ENCODE results near the gene SLC25A4. TPM values are rescaled to one million over a fixed set of nuclear protein-coding genes. Genes with fewer than 3 reads are reported as not detected.

The SLC25A4 gene
- total and polyA plus RNA-seq, 10 of the 15 experiments (the other 5 are each of a cell fraction or from before 2014, with no cell fraction given) = 12.6 to 161 (median 38.2) TPM

- ChIA-PET POLR2A (no interaction called here), RAD21 (ENCODE audit: unreplicated experiment) (interaction anchor here (1.5 kb wide), 1 partner anchor 58 kb away, joined by 3 read pairs; no protein-coding TSS in a partner anchor)
These were observed 43.1 kb upstream of the SLC25A4 start for GRCh38 chr4:185099940-185100339.

GRCh38 chr4:185100423-185100822 is 42.6 kb upstream of the SLC25A4 start:
- Histone ChIP-seq H3K36me3 (ENCODE audit: control insufficient read depth in 2 of 2, insufficient read depth in 2 of 2, low read length in 1 of 2) (no peaks in the 10 kb centered on the region), H3K9me3 (replicated peaks; ENCODE audit: control insufficient read depth, insufficient read depth, low read length) (no peaks in the 10 kb centered on the region), H3K27ac (ENCODE audit: control insufficient read depth, insufficient read depth) (no peak overlapping the region), H3K4me3 (no peak overlapping the region), H2AFZ (ENCODE audit: control insufficient read depth, low read depth, low read length) (no peak overlapping the region), H3K4me1 (ENCODE audit: control insufficient read depth, insufficient read depth, low read length) (peaks cover 3% of the 10 kb centered on the region; the same call in 1 of the 2 replicates), H3K27me3 (replicated peaks in 1 of 2; ENCODE audit: control insufficient read depth in 2 of 2, insufficient read depth in 2 of 2, low read length in 1 of 2) (peaks cover 2 to 8% of the 10 kb centered on the region in 2 experiments), H3K4me2 (ENCODE audit: control insufficient read depth, insufficient read depth) (no peak overlapping the region), H4K20me1 (ENCODE audit: control insufficient read depth, insufficient read depth) (no peaks in the 10 kb centered on the region), H3K9ac (ENCODE audit: control insufficient read depth, insufficient read depth, low read length) (no peak overlapping the region), H3K79me2 (ENCODE audit: control insufficient read depth, insufficient read depth, low read length) (no peaks in the 10 kb centered on the region)
- ChIA-PET RAD21 (ENCODE audit: unreplicated experiment) (interaction anchor here (1.5 kb wide), 1 partner anchor 58 kb away, joined by 3 read pairs; no protein-coding TSS in a partner anchor), CTCF (interaction anchor here (6.6 kb wide), 1 partner anchor 59 kb away, joined by 87 read pairs; no protein-coding TSS in a partner anchor), SMC1A (ENCODE audit: uncharacterized antibody, unreplicated experiment) (interaction anchor here (1.1 to 1.3 kb wide), 2 partner anchors 61 to 355 kb away, joined by 3 to 4 read pairs; no protein-coding TSS in a partner anchor), POLR2A (no interaction called here)
- ATAC-seq = no peak
- DNase-seq (ENCODE audit: low read depth, low spot score) = no peak
- in situ Hi-C loops (cut with MboI) (no loop called here), intact Hi-C loops (cut with micrococcal nuclease; ENCODE audit: unreplicated experiment) (no loop called here)
- 32% methylated on average over 7 of the region's 7 CpGs for WGBS (ENCODE audit: insufficient coverage, insufficient replicate concordance, low lambda C conversion rate, missing lambda C conversion rate)
- BruUV-seq (replicated peaks) = no TSS peak
- FAIRE-seq = no peak
- TF ChIP-seq BACH1 (IDR thresholded peaks at IDR 0.05; ENCODE audit: borderline replicate concordance) (no peak), SKIL (IDR thresholded peaks at IDR 0.05; ENCODE audit: low read depth, poor library complexity, severe bottlenecking) (no peak), RUNX3 (IDR thresholded peaks at IDR 0.05; ENCODE audit: low read length) (no peak), EP300 (IDR thresholded peaks at IDR 0.05; ENCODE audit: borderline replicate concordance in 1 of 2, control insufficient read depth in 1 of 2, low read depth in 2 of 2, low read length in 2 of 2) (no peak), ATF3 (IDR thresholded peaks at IDR 0.05; ENCODE audit: borderline replicate concordance, extremely low read depth, low read depth, low read length) (no peak), BRCA1 (IDR thresholded peaks at IDR 0.05; ENCODE audit: low read depth, low read length) (no peak), ETV6 (conservative IDR thresholded peaks at IDR 0.05 in 1 of 2, IDR thresholded peaks at IDR 0.05 in 1 of 2; ENCODE audit: borderline replicate concordance in 1 of 2, low read depth in 1 of 2) (no peak), MXI1 (IDR thresholded peaks at IDR 0.05; ENCODE audit: low read depth, low read length) (no peak), RBBP5 (conservative IDR thresholded peaks at IDR 0.05) (no peak)

More at GRCh38 chr4:185099940-185100339, 43.1 kb upstream of the SLC25A4 start:
- peaks cover 2 to 5% of the 10 kb centered on the region in 2 experiments for H3K27me3 ChIP-seq (replicated peaks in 1 of 2; ENCODE audit: control insufficient read depth in 2 of 2, insufficient read depth in 2 of 2, low read length in 1 of 2)
- intact Hi-C loops (cut with micrococcal nuclease; ENCODE audit: unreplicated experiment) = no loop called here
- WGBS (ENCODE audit: insufficient coverage, insufficient replicate concordance, low lambda C conversion rate, missing lambda C conversion rate) = 25% methylated on average over 8 of the region's 8 CpGs
- H3K27ac ChIP-seq (ENCODE audit: control insufficient read depth, insufficient read depth) = no peak overlapping the region
- no peaks in the 10 kb centered on the region for H3K9me3 ChIP-seq (replicated peaks; ENCODE audit: control insufficient read depth, insufficient read depth, low read length)
- H3K4me3 ChIP-seq = no peak overlapping the region
- SMC1A ChIA-PET (ENCODE audit: uncharacterized antibody, unreplicated experiment) = interaction anchor here (1.3 kb wide), 1 partner anchor 60 kb away, joined by 4 read pairs; no protein-coding TSS in a partner anchor
- H3K4me1 ChIP-seq (ENCODE audit: control insufficient read depth, insufficient read depth, low read length) = peaks cover under 1% of the 10 kb centered on the region; the same call in 1 of the 2 replicates
- DNase-seq (ENCODE audit: low read depth, low spot score) = no peak
- TF ChIP-seq PAX5 (IDR thresholded peaks at IDR 0.05; ENCODE audit: borderline replicate concordance, low read depth, low read length) = no peak
- H3K4me2 ChIP-seq (ENCODE audit: control insufficient read depth, insufficient read depth) = no peak overlapping the region
- in situ Hi-C loops (cut with MboI) = no loop called here
- no peaks in the 10 kb centered on the region for H3K79me2 ChIP-seq (ENCODE audit: control insufficient read depth, insufficient read depth, low read length)
- no peak for FAIRE-seq
- no peak overlapping the region for H2AFZ ChIP-seq (ENCODE audit: control insufficient read depth, low read depth, low read length)
- CTCF ChIA-PET = interaction anchor here (6.6 kb wide), 1 partner anchor 59 kb away, joined by 87 read pairs; no protein-coding TSS in a partner anchor
- H4K20me1 ChIP-seq (ENCODE audit: control insufficient read depth, insufficient read depth) = no peaks in the 10 kb centered on the region
- no peak overlapping the region for H3K9ac ChIP-seq (ENCODE audit: control insufficient read depth, insufficient read depth, low read length)
- BruUV-seq (replicated peaks) = no TSS peak
- no peaks in the 10 kb centered on the region for H3K36me3 ChIP-seq (ENCODE audit: control insufficient read depth in 2 of 2, insufficient read depth in 2 of 2, low read length in 1 of 2)
- ATAC-seq = no peak
